Gastroesophageal sphincter (tissue), 3 donors: ENCODE results near the gene NGEF.

Experiments used
- CTCF ChIP-seq, 4 experiments: fragments of 200-600 bp in 2 of 4; fragments of 450-650 bp in 2 of 4; sonication (generic) in 1 of 4; IDR thresholded peaks; one replicate each; pipeline ENCODE4 v1.5.1; 2017 to 2019; ENCODE audit warnings: antibody characterized with exemption in 4 of 4, mild to moderate bottlenecking in 2 of 4, moderate library complexity in 2 of 4
- POLR2A ChIP-seq, 2 donors: fragments of 450-650 bp; IDR thresholded peaks; one replicate each; pipeline ENCODE4 v1.6.1; 2017; ENCODE audit warnings: antibody characterized with exemption in 2 of 2, mild to moderate bottlenecking in 2 of 2, moderate library complexity in 1 of 2
- POLR2AphosphoS5 ChIP-seq: sonication (generic); formaldehyde crosslinking; IDR thresholded peaks from one replicate; pipeline ENCODE4 v1.6.1; 2017; ENCODE audit warnings: antibody characterized with exemption

- no peak for TF ChIP-seq CTCF (IDR thresholded peaks at IDR 0.05)
- no peak for TF ChIP-seq POLR2AphosphoS5
- no peak for TF ChIP-seq POLR2A (IDR thresholded peaks at IDR 0.05)
These were observed 36.9 kb downstream of the NGEF start for GRCh38 chr2:232976176-232976575.
